22Rv1 (cell line): Measurements from ENCODE around the gene ZNF614.

Experiments
- CTCF ChIP-seq: fragments of 450-650 bp; IDR thresholded peaks from 2 replicates; pipeline ENCODE4 v1.5.1; 2017; ENCODE audit warnings: mild to moderate bottlenecking
- ZFX ChIP-seq: fragments of 450-650 bp; IDR thresholded peaks from 2 replicates; pipeline ENCODE4 v1.6.1; 2017; ENCODE audit warnings: antibody characterized with exemption, borderline replicate concordance

GRCh38 chr19:51978882-51979281 is 49.3 kb downstream of the ZNF614 start:
- TF ChIP-seq CTCF (no peak), ZFX (no peak)
